B cell (primary cell): ENCODE data around the gene PHEX.

Source experiments
- EZH2 ChIP-seq: IDR thresholded peaks from 2 replicates; pipeline ENCODE4 v1.6.1; 2012; ENCODE audit warnings: borderline replicate concordance, low read depth, mild to moderate bottlenecking, moderate library complexity, low read length; ENCODE audit not compliant: insufficient read depth, poor library complexity, severe bottlenecking
- TF ChIP-seq, protein P1 (sequence below): fragments of 200-600 bp; IDR thresholded peaks from one replicate; pipeline ENCODE4 v1.8.0; 2022; ENCODE audit warnings: antibody characterized with exemption, mild to moderate bottlenecking

DNA sequence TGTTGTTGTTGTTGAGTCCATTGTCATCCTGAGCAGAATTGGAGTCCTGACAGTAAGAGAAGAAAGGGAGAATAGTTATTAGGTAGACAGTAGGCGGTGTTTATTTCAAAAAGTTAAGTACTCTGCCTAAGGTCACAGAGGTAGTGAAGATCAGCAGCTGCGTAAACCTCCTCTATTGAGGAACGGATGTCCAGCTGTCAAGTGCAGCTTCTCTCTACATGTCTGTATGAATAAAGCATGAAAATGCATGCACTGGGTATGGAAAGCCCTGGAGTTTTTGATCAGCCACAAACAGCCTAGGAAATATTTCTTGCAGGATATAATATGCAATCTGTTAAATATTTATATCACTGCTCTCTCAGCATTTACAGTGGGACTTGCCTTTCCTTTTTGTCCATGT, 131.2 kb downstream of the PHEX start:
- TF ChIP-seq, protein P1, sequence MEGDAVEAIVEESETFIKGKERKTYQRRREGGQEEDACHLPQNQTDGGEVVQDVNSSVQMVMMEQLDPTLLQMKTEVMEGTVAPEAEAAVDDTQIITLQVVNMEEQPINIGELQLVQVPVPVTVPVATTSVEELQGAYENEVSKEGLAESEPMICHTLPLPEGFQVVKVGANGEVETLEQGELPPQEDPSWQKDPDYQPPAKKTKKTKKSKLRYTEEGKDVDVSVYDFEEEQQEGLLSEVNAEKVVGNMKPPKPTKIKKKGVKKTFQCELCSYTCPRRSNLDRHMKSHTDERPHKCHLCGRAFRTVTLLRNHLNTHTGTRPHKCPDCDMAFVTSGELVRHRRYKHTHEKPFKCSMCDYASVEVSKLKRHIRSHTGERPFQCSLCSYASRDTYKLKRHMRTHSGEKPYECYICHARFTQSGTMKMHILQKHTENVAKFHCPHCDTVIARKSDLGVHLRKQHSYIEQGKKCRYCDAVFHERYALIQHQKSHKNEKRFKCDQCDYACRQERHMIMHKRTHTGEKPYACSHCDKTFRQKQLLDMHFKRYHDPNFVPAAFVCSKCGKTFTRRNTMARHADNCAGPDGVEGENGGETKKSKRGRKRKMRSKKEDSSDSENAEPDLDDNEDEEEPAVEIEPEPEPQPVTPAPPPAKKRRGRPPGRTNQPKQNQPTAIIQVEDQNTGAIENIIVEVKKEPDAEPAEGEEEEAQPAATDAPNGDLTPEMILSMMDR = no peak
- no peak for TF ChIP-seq EZH2
